Thyroid gland (tissue), 4 donors: ENCODE results near the gene KANSL1L.

Experiments used
- POLR2A ChIP-seq, 2 donors: fragments of 450-650 bp; IDR thresholded peaks; one replicate each; pipeline ENCODE4 v1.6.1; 2017; ENCODE audit warnings: antibody characterized with exemption in 2 of 2, mild to moderate bottlenecking in 2 of 2, moderate library complexity in 1 of 2
- TF ChIP-seq, protein P1 (sequence below), 6 experiments: fragments of 200-600 bp in 3 of 6; fragments of 450-650 bp in 3 of 6; sonication (generic) in 3 of 6; IDR thresholded peaks; one replicate each; pipeline ENCODE4 v1.5.1; 2016 to 2019; ENCODE audit warnings: antibody characterized with exemption in 6 of 6, mild to moderate bottlenecking in 2 of 6, inconsistent platforms in 1 of 6, moderate library complexity in 1 of 6

DNA sequence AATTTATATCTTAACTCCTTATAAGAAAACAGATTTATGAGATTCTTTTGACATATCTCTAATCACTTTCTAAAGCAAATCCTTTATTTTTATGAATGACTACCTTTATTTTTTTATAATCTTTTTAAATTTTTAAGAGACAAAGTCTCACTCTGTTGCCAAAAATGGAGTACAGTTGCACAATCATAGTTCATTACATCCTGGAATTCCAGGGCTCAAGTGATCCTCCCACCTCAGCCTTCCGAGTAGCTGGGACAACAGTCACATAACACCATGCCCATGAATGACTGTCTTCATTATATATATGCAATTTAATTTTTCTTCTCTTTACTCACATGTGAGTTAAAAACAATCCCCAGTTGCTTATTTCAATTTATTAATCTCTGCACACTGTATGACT lies 32.3 kb upstream of the KANSL1L start:
- TF ChIP-seq, protein P1, sequence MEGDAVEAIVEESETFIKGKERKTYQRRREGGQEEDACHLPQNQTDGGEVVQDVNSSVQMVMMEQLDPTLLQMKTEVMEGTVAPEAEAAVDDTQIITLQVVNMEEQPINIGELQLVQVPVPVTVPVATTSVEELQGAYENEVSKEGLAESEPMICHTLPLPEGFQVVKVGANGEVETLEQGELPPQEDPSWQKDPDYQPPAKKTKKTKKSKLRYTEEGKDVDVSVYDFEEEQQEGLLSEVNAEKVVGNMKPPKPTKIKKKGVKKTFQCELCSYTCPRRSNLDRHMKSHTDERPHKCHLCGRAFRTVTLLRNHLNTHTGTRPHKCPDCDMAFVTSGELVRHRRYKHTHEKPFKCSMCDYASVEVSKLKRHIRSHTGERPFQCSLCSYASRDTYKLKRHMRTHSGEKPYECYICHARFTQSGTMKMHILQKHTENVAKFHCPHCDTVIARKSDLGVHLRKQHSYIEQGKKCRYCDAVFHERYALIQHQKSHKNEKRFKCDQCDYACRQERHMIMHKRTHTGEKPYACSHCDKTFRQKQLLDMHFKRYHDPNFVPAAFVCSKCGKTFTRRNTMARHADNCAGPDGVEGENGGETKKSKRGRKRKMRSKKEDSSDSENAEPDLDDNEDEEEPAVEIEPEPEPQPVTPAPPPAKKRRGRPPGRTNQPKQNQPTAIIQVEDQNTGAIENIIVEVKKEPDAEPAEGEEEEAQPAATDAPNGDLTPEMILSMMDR (IDR thresholded peaks at IDR 0.05), result no peak
- no peak for TF ChIP-seq POLR2A (IDR thresholded peaks at IDR 0.05)
